Hepatocyte (in vitro differentiated cells): ENCODE measurements around the gene SLC22A9.

Experiments
- EZH2 ChIP-seq: fragments of 200-600 bp; sonication (generic); IDR thresholded peaks from 2 replicates; pipeline ENCODE4 v1.6.1; 2016; ENCODE audit warnings: antibody characterized with exemption, mild to moderate bottlenecking, borderline replicate concordance
- TF ChIP-seq, protein P1 (sequence below): fragments of 200-600 bp; sonication (generic); IDR thresholded peaks from 2 replicates; pipeline ENCODE4 v1.5.1; 2016; ENCODE audit warnings: antibody characterized with exemption, mild to moderate bottlenecking; ENCODE audit not compliant: poor library complexity

DNA sequence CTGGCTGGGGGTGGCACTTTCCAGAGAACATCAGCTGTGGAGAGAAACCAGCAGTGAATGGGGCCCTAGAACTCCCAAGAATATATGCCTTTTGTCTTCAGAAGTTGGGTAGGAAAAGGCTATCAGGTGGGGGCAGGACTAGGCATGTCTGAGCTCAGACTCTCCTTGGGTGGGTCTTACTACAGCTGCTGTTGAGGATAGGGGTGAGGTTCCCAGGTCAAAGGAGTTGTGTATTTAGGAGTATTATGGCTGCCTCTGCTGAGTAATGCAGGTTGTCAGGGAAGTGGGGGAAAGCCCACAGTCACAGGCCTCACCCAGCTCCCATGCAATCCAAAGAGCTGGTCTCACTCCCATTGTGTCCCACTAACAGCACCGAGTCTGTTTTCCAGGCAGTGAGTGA is 26.1 kb downstream of the SLC22A9 start:
- TF ChIP-seq EZH2, result no peak
- TF ChIP-seq, protein P1, sequence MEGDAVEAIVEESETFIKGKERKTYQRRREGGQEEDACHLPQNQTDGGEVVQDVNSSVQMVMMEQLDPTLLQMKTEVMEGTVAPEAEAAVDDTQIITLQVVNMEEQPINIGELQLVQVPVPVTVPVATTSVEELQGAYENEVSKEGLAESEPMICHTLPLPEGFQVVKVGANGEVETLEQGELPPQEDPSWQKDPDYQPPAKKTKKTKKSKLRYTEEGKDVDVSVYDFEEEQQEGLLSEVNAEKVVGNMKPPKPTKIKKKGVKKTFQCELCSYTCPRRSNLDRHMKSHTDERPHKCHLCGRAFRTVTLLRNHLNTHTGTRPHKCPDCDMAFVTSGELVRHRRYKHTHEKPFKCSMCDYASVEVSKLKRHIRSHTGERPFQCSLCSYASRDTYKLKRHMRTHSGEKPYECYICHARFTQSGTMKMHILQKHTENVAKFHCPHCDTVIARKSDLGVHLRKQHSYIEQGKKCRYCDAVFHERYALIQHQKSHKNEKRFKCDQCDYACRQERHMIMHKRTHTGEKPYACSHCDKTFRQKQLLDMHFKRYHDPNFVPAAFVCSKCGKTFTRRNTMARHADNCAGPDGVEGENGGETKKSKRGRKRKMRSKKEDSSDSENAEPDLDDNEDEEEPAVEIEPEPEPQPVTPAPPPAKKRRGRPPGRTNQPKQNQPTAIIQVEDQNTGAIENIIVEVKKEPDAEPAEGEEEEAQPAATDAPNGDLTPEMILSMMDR, result no peak
